Fibroblast of lung (primary cell): ENCODE results near the gene SLC13A3.

ENCODE experiments used
- EZH2 ChIP-seq: IDR thresholded peaks from 2 replicates; pipeline ENCODE4 v1.5.1; 2012; ENCODE audit warnings: low read length, control low read depth, mild to moderate bottlenecking; ENCODE audit errors: missing control alignments
- TF ChIP-seq, protein P1 (sequence below), 2 donors: IDR thresholded peaks in 1 of 2; conservative IDR thresholded peaks in 1 of 2; 1 replicate in 1 of 2; 2 replicates in 1 of 2; pipeline ENCODE4 v1.5.1; 2011 to 2012; ENCODE audit warnings: low read length in 2 of 2, control low read depth in 1 of 2, inconsistent platforms in 1 of 2, low read depth in 1 of 2, mild to moderate bottlenecking in 1 of 2

DNA sequence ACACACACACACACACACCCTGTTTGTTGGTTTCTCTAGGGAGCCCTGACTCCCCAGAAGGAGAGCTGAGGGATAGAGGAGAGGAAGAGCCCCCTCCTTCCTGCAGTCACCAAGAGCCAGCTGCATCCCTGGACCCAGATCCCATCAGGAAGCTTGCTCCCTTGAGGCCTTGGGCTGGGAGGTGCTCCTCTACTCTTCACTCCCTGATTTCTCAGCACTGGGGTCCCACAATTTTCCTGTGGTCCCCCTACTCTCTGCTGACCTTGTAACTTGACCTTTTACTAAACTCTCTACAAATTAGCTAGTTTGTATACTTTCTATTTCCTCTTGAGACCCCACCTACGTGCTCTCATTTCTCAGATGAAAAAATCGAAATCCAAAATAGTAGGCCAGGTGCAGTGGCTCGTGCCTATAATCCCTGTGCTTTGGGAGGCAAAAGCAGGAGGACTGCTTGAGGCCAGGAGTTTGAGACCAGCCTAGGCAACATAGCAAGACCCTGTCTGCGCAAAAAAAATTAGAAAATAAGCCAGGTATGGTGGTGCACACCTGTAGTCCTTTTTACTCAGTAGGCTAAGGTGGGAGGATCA is 95.8 kb downstream of the SLC13A3 start:
- TF ChIP-seq, protein P1, sequence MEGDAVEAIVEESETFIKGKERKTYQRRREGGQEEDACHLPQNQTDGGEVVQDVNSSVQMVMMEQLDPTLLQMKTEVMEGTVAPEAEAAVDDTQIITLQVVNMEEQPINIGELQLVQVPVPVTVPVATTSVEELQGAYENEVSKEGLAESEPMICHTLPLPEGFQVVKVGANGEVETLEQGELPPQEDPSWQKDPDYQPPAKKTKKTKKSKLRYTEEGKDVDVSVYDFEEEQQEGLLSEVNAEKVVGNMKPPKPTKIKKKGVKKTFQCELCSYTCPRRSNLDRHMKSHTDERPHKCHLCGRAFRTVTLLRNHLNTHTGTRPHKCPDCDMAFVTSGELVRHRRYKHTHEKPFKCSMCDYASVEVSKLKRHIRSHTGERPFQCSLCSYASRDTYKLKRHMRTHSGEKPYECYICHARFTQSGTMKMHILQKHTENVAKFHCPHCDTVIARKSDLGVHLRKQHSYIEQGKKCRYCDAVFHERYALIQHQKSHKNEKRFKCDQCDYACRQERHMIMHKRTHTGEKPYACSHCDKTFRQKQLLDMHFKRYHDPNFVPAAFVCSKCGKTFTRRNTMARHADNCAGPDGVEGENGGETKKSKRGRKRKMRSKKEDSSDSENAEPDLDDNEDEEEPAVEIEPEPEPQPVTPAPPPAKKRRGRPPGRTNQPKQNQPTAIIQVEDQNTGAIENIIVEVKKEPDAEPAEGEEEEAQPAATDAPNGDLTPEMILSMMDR (conservative IDR thresholded peaks at IDR 0.05 in 1 of 2, IDR thresholded peaks at IDR 0.05 in 1 of 2; ENCODE audit: low read depth in 1 of 2, low read length in 2 of 2) = no peak
- no peak for TF ChIP-seq EZH2
